Mesenchymal stem cell (in vitro differentiated cells and primary cell): ENCODE results near the gene TMEM119. TPM values are rescaled to one million over a fixed set of nuclear protein-coding genes. Genes with fewer than 3 reads are reported as not detected.

Experiments
- DNase-seq: peaks from one replicate; pipeline ENCODE4 v3.0.0-alpha.2; 2013
- H2AFZ ChIP-seq: one replicate; pipeline ENCODE4 v1.6.1; 2013; ENCODE audit warnings: low read depth, mild to moderate bottlenecking, control low read depth, inconsistent platforms, low read length, moderate library complexity
- H2AK5ac ChIP-seq: 2 replicates; pipeline ENCODE4 v1.6.1; 2013; ENCODE audit warnings: low read length, moderate library complexity, mild to moderate bottlenecking, inconsistent platforms; ENCODE audit not compliant: severe bottlenecking
- H2BK120ac ChIP-seq: one replicate; pipeline ENCODE4 v1.6.1; 2013; ENCODE audit warnings: low read depth, mild to moderate bottlenecking, inconsistent platforms, low read length, moderate library complexity
- H2BK12ac ChIP-seq, 2 experiments: one replicate each; pipeline ENCODE4 v1.6.1; 2013; ENCODE audit warnings: inconsistent platforms in 2 of 2, low read length in 2 of 2, mild to moderate bottlenecking in 2 of 2, moderate library complexity in 2 of 2, control low read depth in 1 of 2
- H2BK15ac ChIP-seq: one replicate; pipeline ENCODE4 v1.6.1; 2013; ENCODE audit warnings: mild to moderate bottlenecking, low read depth, inconsistent platforms; ENCODE audit not compliant: poor library complexity, severe bottlenecking
- H2BK5ac ChIP-seq: 2 replicates; pipeline ENCODE4 v1.6.1; 2013; ENCODE audit warnings: low read depth, mild to moderate bottlenecking, low read length, control low read depth, inconsistent platforms; ENCODE audit not compliant: poor library complexity, severe bottlenecking
- H3K14ac ChIP-seq, 2 experiments: one replicate each; pipeline ENCODE4 v1.6.1; 2013; ENCODE audit warnings: inconsistent platforms in 2 of 2, low read length in 2 of 2, control low read depth in 1 of 2, mild to moderate bottlenecking in 1 of 2, moderate library complexity in 1 of 2
- H3K18ac ChIP-seq, 2 experiments: one replicate each; pipeline ENCODE4 v1.6.1; 2013; ENCODE audit warnings: inconsistent platforms in 2 of 2, low read length in 2 of 2, control low read depth in 1 of 2, low read depth in 1 of 2, mild to moderate bottlenecking in 1 of 2
- H3K23ac ChIP-seq, 2 experiments: one replicate each; pipeline ENCODE4 v1.6.1; 2013; ENCODE audit warnings: inconsistent platforms in 2 of 2, low read length in 2 of 2, mild to moderate bottlenecking in 2 of 2, moderate library complexity in 2 of 2, control low read depth in 1 of 2
- H3K27ac ChIP-seq: 2 replicates; pipeline ENCODE4 v1.5.1; 2013; ENCODE audit warnings: mild to moderate bottlenecking, moderate library complexity, low read length, control low read depth, inconsistent platforms; ENCODE audit not compliant: poor library complexity, severe bottlenecking
- H3K27me3 ChIP-seq, 2 experiments: 2 replicates each; pipeline versions ENCODE4 v1.6.1 to v1.7.0; 2013; ENCODE audit warnings: low read length in 2 of 2, mild to moderate bottlenecking in 2 of 2, moderate library complexity in 2 of 2, control low read depth in 1 of 2, inconsistent platforms in 1 of 2; ENCODE audit not compliant: control insufficient read depth in 1 of 2, insufficient read depth in 1 of 2
- H3K36me3 ChIP-seq, 2 experiments: 2 replicates each; pipeline versions ENCODE4 v1.6.1 to v1.7.0; 2013; ENCODE audit warnings: low read length in 2 of 2, control low read depth in 1 of 2, inconsistent platforms in 1 of 2, low read depth in 1 of 2, mild to moderate bottlenecking in 1 of 2; ENCODE audit not compliant: insufficient read depth in 2 of 2, control insufficient read depth in 1 of 2
- H3K4ac ChIP-seq, 2 experiments: one replicate each; pipeline ENCODE4 v1.6.1; 2013; ENCODE audit warnings: inconsistent platforms in 2 of 2, low read length in 2 of 2, mild to moderate bottlenecking in 2 of 2, moderate library complexity in 2 of 2, control low read depth in 1 of 2, low read depth in 1 of 2
- H3K4me1 ChIP-seq: 2 replicates; pipeline ENCODE4 v1.6.1; 2013; ENCODE audit warnings: low read depth, low read length, control low read depth; ENCODE audit not compliant: control insufficient read depth, insufficient read depth
- H3K4me2 ChIP-seq: 2 replicates; pipeline ENCODE4 v1.6.1; 2013; ENCODE audit warnings: low read length, mild to moderate bottlenecking, inconsistent platforms; ENCODE audit not compliant: poor library complexity, severe bottlenecking
- H3K4me3 ChIP-seq, 2 experiments: 2 replicates each; pipeline versions ENCODE4 v1.5.1 to v1.7.0; 2013; ENCODE audit warnings: low read length in 2 of 2, mild to moderate bottlenecking in 2 of 2, control low read depth in 1 of 2, low read depth in 1 of 2; ENCODE audit not compliant: insufficient read depth in 1 of 2
- H3K79me1 ChIP-seq: replicated peaks from 2 replicates; pipeline ENCODE4 v1.6.1; 2013; ENCODE audit warnings: mild to moderate bottlenecking, control low read depth, low read length, inconsistent platforms; ENCODE audit not compliant: poor library complexity, severe bottlenecking
- H3K9ac ChIP-seq: 2 replicates; pipeline ENCODE4 v1.7.0; 2013; ENCODE audit warnings: mild to moderate bottlenecking, low read length, moderate library complexity
- H3K9me3 ChIP-seq: 2 replicates; pipeline ENCODE4 v1.7.0; 2013; ENCODE audit warnings: mild to moderate bottlenecking, low read length; ENCODE audit not compliant: control insufficient read depth
- H4K8ac ChIP-seq: one replicate; pipeline ENCODE4 v1.6.1; 2013; ENCODE audit warnings: inconsistent platforms, mild to moderate bottlenecking, low read length, moderate library complexity
- H4K91ac ChIP-seq: one replicate; pipeline ENCODE4 v1.6.1; 2013; ENCODE audit warnings: mild to moderate bottlenecking, low read length, inconsistent platforms
- WGBS: methylation state at CpG from one replicate; pipeline ENCODE4 v1.1.7; 2013; ENCODE audit warnings: mixed read lengths; 5-methylcytosine and 5-hydroxymethylcytosine counted together
- polyA plus RNA-seq, 2 experiments: library from polyadenylated mRNA; stranded (reverse); fragments of 200-250 nt; gene quantifications; one replicate each; pipeline ENCODE4 v1.2.3, GENCODE V29; 2013

The TMEM119 gene
- 108 TPM for polyA plus RNA-seq (2013, experiment 1 of 2)
- 109 TPM for polyA plus RNA-seq (2013, experiment 2 of 2)

- Histone ChIP-seq H3K36me3 (peaks cover 0 to 18% of the 10 kb centered on the region in 2 experiments), H3K14ac (peak within 1 kb of the TSS in 1 of 2 experiments; percentile 98), H3K23ac (no peak within 1 kb of the TSS), H2BK120ac (peak within 1 kb of the TSS; percentile 74), H2BK15ac (peak within 1 kb of the TSS; percentile 63), H3K18ac (peak within 1 kb of the TSS; percentile 68 to 97), H3K79me1 (no peaks in the 10 kb centered on the region), H3K4me3 (peak within 1 kb of the TSS in 1 of 2 experiments; percentile 100), H2AK5ac (no peak within 1 kb of the TSS), H3K4ac (peak within 1 kb of the TSS; percentile 69 to 81), H4K8ac (peak within 1 kb of the TSS; percentile 76), H3K9me3 (no peaks in the 10 kb centered on the region), H4K91ac (peak within 1 kb of the TSS; percentile 65), H2BK12ac (peak within 1 kb of the TSS; percentile 69 to 98), H3K4me2 (no peak within 1 kb of the TSS), H3K27me3 (no peaks in the 10 kb centered on the region), H2BK5ac (no peak within 1 kb of the TSS), H3K4me1 (peaks cover 2% of the 10 kb centered on the region), H3K27ac (no peak within 1 kb of the TSS), H2AFZ (peak within 1 kb of the TSS; percentile 68), H3K9ac (peak within 1 kb of the TSS; percentile 90)
- 41% methylated on average over 18 of the region's 27 CpGs for WGBS
- peak; percentile 79 for DNase-seq
Measured at GRCh38 chr12:108597559-108598471, at the start of gene TMEM119. TMEM119 (minus strand) TSS chr12:108598084; CDS start chr12:108592383, 5,701 bp downstream.

- H2BK15ac ChIP-seq, result no peak overlapping the region
- no peak overlapping the region for H3K23ac ChIP-seq
- H3K14ac ChIP-seq, result no peak overlapping the region
- peak overlapping the region; percentile 39 for H3K9ac ChIP-seq
- H3K9me3 ChIP-seq, result no peaks in the 10 kb centered on the region
- no peak overlapping the region for H3K18ac ChIP-seq
- no peaks in the 10 kb centered on the region for H3K27me3 ChIP-seq
- H3K4ac ChIP-seq, result no peak overlapping the region
- no peak overlapping the region for H2BK5ac ChIP-seq
- H2AK5ac ChIP-seq, result no peak overlapping the region
- H3K4me1 ChIP-seq, result peaks cover 5% of the 10 kb centered on the region
- H2AFZ ChIP-seq, result no peak overlapping the region
- WGBS, result 94% methylated on average over 7 of the region's 10 CpGs
- no peak overlapping the region for H2BK120ac ChIP-seq
- no peak for DNase-seq
- no peak overlapping the region for H4K8ac ChIP-seq
- H3K36me3 ChIP-seq, result peaks cover 47 to 81% of the 10 kb centered on the region in 2 experiments
- peaks cover 36% of the 10 kb centered on the region for H3K79me1 ChIP-seq
- no peak overlapping the region for H2BK12ac ChIP-seq
- no peak overlapping the region for H3K4me2 ChIP-seq
- no peak overlapping the region for H3K4me3 ChIP-seq
- H3K27ac ChIP-seq, result no peak overlapping the region
- H4K91ac ChIP-seq, result no peak overlapping the region
Measured at GRCh38 chr12:108646600-108647579, 49.0 kb upstream of the TMEM119 start.

GRCh38 chr12:108645686-108646599 is 48.1 kb upstream of the TMEM119 start:
- H4K8ac ChIP-seq, result peak overlapping the region; percentile 55
- no peak overlapping the region for H2AK5ac ChIP-seq
- H3K14ac ChIP-seq, result no peak overlapping the region
- peaks cover 37% of the 10 kb centered on the region for H3K79me1 ChIP-seq
- no peaks in the 10 kb centered on the region for H3K27me3 ChIP-seq
- H2BK12ac ChIP-seq, result peak overlapping the region in 1 of 2 experiments; percentile 31
- H2BK15ac ChIP-seq, result no peak overlapping the region
- no peak overlapping the region for H3K4ac ChIP-seq
- no peak overlapping the region for H4K91ac ChIP-seq
- H3K18ac ChIP-seq, result peak overlapping the region in 1 of 2 experiments; percentile 23
- no peak overlapping the region for H3K4me2 ChIP-seq
- no peak overlapping the region for H3K4me3 ChIP-seq
- no peak for DNase-seq
- peaks cover 14% of the 10 kb centered on the region for H3K4me1 ChIP-seq
- H2BK120ac ChIP-seq, result no peak overlapping the region
- H3K23ac ChIP-seq, result peak overlapping the region in 1 of 2 experiments; percentile 35
- no peaks in the 10 kb centered on the region for H3K9me3 ChIP-seq
- 96% methylated on average over 11 of the region's 15 CpGs for WGBS
- no peak overlapping the region for H2BK5ac ChIP-seq
- no peak overlapping the region for H3K27ac ChIP-seq
- H3K9ac ChIP-seq, result peak overlapping the region; percentile 39
- H3K36me3 ChIP-seq, result peaks cover 52 to 72% of the 10 kb centered on the region in 2 experiments
- no peak overlapping the region for H2AFZ ChIP-seq
